CD4-positive, alpha-beta T cell (primary cell): ENCODE results near the gene ZIC5. TPM values are rescaled to one million over a fixed set of nuclear protein-coding genes. Genes with fewer than 3 reads are reported as not detected.

Source experiments
- ATAC-seq: fragments of 200-7000 bp; cut with Tn5 transposase; one replicate; pipeline ENCODE4 v1.10.0; 2022; ENCODE audit warnings: mild to moderate bottlenecking; ENCODE audit not compliant: poor library complexity
- CTCF ChIA-PET: fragments of 350-600 bp; sonication (Branson Sonifier 250); formaldehyde crosslinking; loops from one replicate; lab custom pipeline; 2021; ENCODE audit warnings: antibody characterized with exemption, inconsistent platforms; lab: Charles Lee
- POLR2A ChIA-PET: fragments of 350-600 bp; sonication (Branson Sonifier 250); formaldehyde crosslinking; loops from one replicate; lab custom pipeline; 2021; ENCODE audit warnings: antibody characterized with exemption, inconsistent platforms; lab: Charles Lee
- DNase-seq, 14 experiments: peaks; one replicate each; pipeline ENCODE4 v3.0.0-alpha.2; 2013 to 2020; ENCODE audit warnings: mixed read lengths in 2 of 14
- H3K27ac ChIP-seq, 2 donors: one replicate each; pipeline versions ENCODE4 v1.5.1 to v1.7.0; 2013; ENCODE audit warnings: low read length in 2 of 2, low read depth in 1 of 2, mild to moderate bottlenecking in 1 of 2
- H3K27me3 ChIP-seq, 2 experiments: 1 replicate in 1 of 2; 2 replicates in 1 of 2; pipeline versions ENCODE4 v1.6.1 to v1.7.0; 2013; ENCODE audit warnings: low read length in 2 of 2, control low read depth in 1 of 2, mild to moderate bottlenecking in 1 of 2, moderate library complexity in 1 of 2; ENCODE audit not compliant: insufficient read depth in 2 of 2, control insufficient read depth in 1 of 2
- H3K36me3 ChIP-seq: one replicate; pipeline ENCODE4 v1.6.1; 2013; ENCODE audit warnings: low read length, control low read depth; ENCODE audit not compliant: insufficient read depth
- H3K4me1 ChIP-seq: one replicate; pipeline ENCODE4 v1.6.1; 2013; ENCODE audit warnings: low read length, control low read depth; ENCODE audit not compliant: insufficient read depth
- H3K4me3 ChIP-seq: one replicate; pipeline ENCODE4 v1.5.1; 2013; ENCODE audit warnings: mild to moderate bottlenecking, low read length, moderate library complexity
- H3K9me3 ChIP-seq, 2 experiments: 1 replicate in 1 of 2; 2 replicates in 1 of 2; pipeline versions ENCODE4 v1.6.1 to v1.7.0; 2013; ENCODE audit warnings: low read length in 2 of 2, mild to moderate bottlenecking in 2 of 2, control low read depth in 1 of 2, moderate library complexity in 1 of 2; ENCODE audit not compliant: control insufficient read depth in 1 of 2, insufficient read depth in 1 of 2
- H3K27ac Mint-ChIP-seq: one replicate; pipeline ENCODE4 v1.8.0; 2020; ENCODE audit warnings: mixed read lengths
- H3K27me3 Mint-ChIP-seq: one replicate; pipeline ENCODE4 v1.8.0; 2021; ENCODE audit warnings: mixed read lengths
- H3K36me3 Mint-ChIP-seq: one replicate; pipeline ENCODE4 v1.8.0; 2021; ENCODE audit warnings: low read depth, mixed read lengths
- H3K4me1 Mint-ChIP-seq: one replicate; pipeline ENCODE4 v1.8.0; 2021; ENCODE audit warnings: low read depth, mixed read lengths
- H3K4me3 Mint-ChIP-seq: one replicate; pipeline ENCODE4 v1.8.0; 2020; ENCODE audit warnings: mild to moderate bottlenecking, mixed read lengths
- H3K9me3 Mint-ChIP-seq: one replicate; pipeline ENCODE4 v1.8.0; 2020; ENCODE audit warnings: mixed read lengths
- CTCF ChIP-seq: fragments of 200-600 bp; IDR thresholded peaks from one replicate; pipeline ENCODE4 v1.8.0; 2022; ENCODE audit warnings: antibody characterized with exemption, mild to moderate bottlenecking
- intact Hi-C, 2 experiments: fragments of 100-400 bp; cut with DNase I in 1 of 2; cut with micrococcal nuclease in 1 of 2; formaldehyde crosslinking; loops; one replicate each; pipeline versions ENCODE4 v1.15.1 to v1.9.0; 2023 to 2025; cut with DNase I, micrococcal nuclease
- polyA plus RNA-seq, 2 donors: library from polyadenylated mRNA; unstranded; fragments of 120-200 nt; gene quantifications; one replicate each; pipeline ENCODE4 v1.2.1, GENCODE V29; 2013
- total RNA-seq, 174 experiments: library from RNA in 2 of 174; stranded (reverse) in 2 of 174; gene quantifications; one replicate each; pipeline ENCODE4 v1.2.3 and lab custom pipeline; 2021 to 2026

ZIC5 gene
- not detected for total RNA-seq
- not detected for polyA plus RNA-seq (2013, experiment 1 of 2)
- polyA plus RNA-seq (2013, experiment 2 of 2) = not detected
- total RNA-seq (lab: John Stamatoyannopoulos, UW) = 0 to 0.20 (median 0) reads per million in 172 experiments

GRCh38 chr13:99971576-99972189, at the start of gene ZIC5:
Gene ZIC5, minus strand, starts transcription at chr13:99971767. Its CDS starts 164 bp downstream, at chr13:99971603.
- peaks cover 19% of the 10 kb centered on the region for H3K9me3 Mint-ChIP-seq
- Histone ChIP-seq H3K27ac (no peak within 1 kb of the TSS), H3K4me1 (peaks cover 42% of the 10 kb centered on the region), H3K9me3 (peaks cover 45 to 46% of the 10 kb centered on the region in 2 experiments), H3K36me3 (no peaks in the 10 kb centered on the region), H3K4me3 (no peak within 1 kb of the TSS), H3K27me3 (peaks cover 75 to 83% of the 10 kb centered on the region in 2 experiments)
- intact Hi-C loops = no loop called here
- peaks cover 26% of the 10 kb centered on the region for H3K4me1 Mint-ChIP-seq
- CTCF ChIA-PET = no interaction called here
- ATAC-seq (no peak), DNase-seq (no peak)
- peak within 1 kb of the TSS; percentile 79 for H3K27ac Mint-ChIP-seq
- TF ChIP-seq CTCF = no peak
- H3K27me3 Mint-ChIP-seq = peaks cover 82% of the 10 kb centered on the region
- POLR2A ChIA-PET = interaction anchor here (1.7 kb wide), 1 partner anchor 315 kb away, joined by 6 read pairs; no protein-coding TSS in a partner anchor
- H3K36me3 Mint-ChIP-seq = peaks cover 9% of the 10 kb centered on the region
- peak within 1 kb of the TSS; percentile 81 for H3K4me3 Mint-ChIP-seq

- no peaks in the 10 kb centered on the region for H3K36me3 Mint-ChIP-seq
- POLR2A ChIA-PET = no interaction called here
These were observed 48.3 kb upstream of the ZIC5 start for GRCh38 chr13:100019780-100020356.

GRCh38 chr13:100014621-100015020, 43.1 kb upstream of the ZIC5 start:
- H3K36me3 Mint-ChIP-seq = no peaks in the 10 kb centered on the region
- ChIA-PET POLR2A (no interaction called here), CTCF (no interaction called here)
- peaks cover 8% of the 10 kb centered on the region for H3K9me3 Mint-ChIP-seq
- no peak for ATAC-seq
- intact Hi-C loops = no loop called here
- H3K4me1 ChIP-seq = no peaks in the 10 kb centered on the region
- no peak for DNase-seq
- no peak overlapping the region for H3K4me3 ChIP-seq
- peaks cover 0 to 2% of the 10 kb centered on the region in 2 experiments for H3K27me3 ChIP-seq
- peaks cover 0 to 4% of the 10 kb centered on the region in 2 experiments for H3K9me3 ChIP-seq
- peaks cover 22% of the 10 kb centered on the region for H3K27me3 Mint-ChIP-seq
- H3K4me3 Mint-ChIP-seq = no peak overlapping the region
- H3K4me1 Mint-ChIP-seq = no peaks in the 10 kb centered on the region
- no peaks in the 10 kb centered on the region for H3K36me3 ChIP-seq
- TF ChIP-seq CTCF = no peak
- no peak overlapping the region for H3K27ac Mint-ChIP-seq
- H3K27ac ChIP-seq = no peak overlapping the region

More at GRCh38 chr13:100019780-100020356, 48.3 kb upstream of the ZIC5 start:
- Mint-ChIP-seq H3K4me3 (no peak overlapping the region), H3K27ac (no peak overlapping the region), H3K27me3 (peaks cover under 1% of the 10 kb centered on the region), H3K9me3 (peaks cover 4% of the 10 kb centered on the region), H3K4me1 (no peaks in the 10 kb centered on the region)
- intact Hi-C loops = no loop called here
- CTCF ChIA-PET = interaction anchor here (0.6 kb wide), 1 partner anchor 9 kb away, joined by 4 read pairs; no protein-coding TSS in a partner anchor
- TF ChIP-seq CTCF = no peak
- no peak for ATAC-seq
- Histone ChIP-seq H3K9me3 (peaks cover 0 to 7% of the 10 kb centered on the region in 2 experiments), H3K27ac (no peak overlapping the region), H3K4me3 (no peak overlapping the region), H3K27me3 (no peaks in the 10 kb centered on the region), H3K4me1 (no peaks in the 10 kb centered on the region), H3K36me3 (no peaks in the 10 kb centered on the region)
- DNase-seq = no peak
